ENCODE data around the gene HDAC9. TPM values are rescaled to one million over a fixed set of nuclear protein-coding genes. Genes with fewer than 3 reads are reported as not detected.

Gene HDAC9
- total RNA-seq, 1 experiment from 2014 or later: 7.7 TPM

DNA sequence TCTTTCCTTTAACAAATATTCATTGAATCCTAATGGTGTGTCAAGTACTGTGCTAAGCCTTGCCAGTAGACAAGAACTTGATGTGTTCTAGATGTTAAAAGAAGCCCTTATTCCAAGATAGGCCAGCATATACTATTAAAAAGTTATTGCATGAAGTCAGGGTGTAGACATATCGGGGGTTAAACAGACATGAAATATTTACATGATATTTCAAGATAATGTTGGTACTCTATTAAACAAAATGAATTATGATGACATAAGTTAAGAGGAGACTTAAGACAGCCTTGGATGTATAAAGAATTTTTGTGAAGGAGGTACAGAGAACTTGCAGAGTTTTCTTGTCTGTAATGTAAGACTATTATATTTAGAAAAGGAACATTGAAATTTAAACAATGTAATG lies 44.8 kb downstream of the HDAC9 start:
- H3K27me3 Mint-ChIP-seq (ENCODE audit: low read depth): no peaks in the 10 kb centered on the region

More for the DNA sequence above, 44.8 kb downstream of the HDAC9 start:
- no peaks in the 10 kb centered on the region for H4K20me1 ChIP-seq (ENCODE audit: control insufficient read depth, insufficient read depth, insufficient read length)
- no peaks in the 10 kb centered on the region for H3K23me2 ChIP-seq (ENCODE audit: insufficient read length, low read depth, low read length, poor library complexity, severe bottlenecking)
- no peak overlapping the region for H2BK120ac ChIP-seq (ENCODE audit: low read depth, low read length, poor library complexity, severe bottlenecking)
- H3K4me1 ChIP-seq (ENCODE audit: insufficient read depth, low read length): no peaks in the 10 kb centered on the region
- H3K9ac ChIP-seq (ENCODE audit: extremely low read depth, insufficient read length, low read length): no peak overlapping the region
- H4K91ac ChIP-seq (ENCODE audit: insufficient read length, low read depth, low read length): no peak overlapping the region
- peaks cover 9 to 11% of the 10 kb centered on the region in 2 experiments for H3K4me1 Mint-ChIP-seq
- no peaks in the 10 kb centered on the region for H3K9me3 ChIP-seq (ENCODE audit: control insufficient read depth, low read depth, low read length)
- no peak overlapping the region for H4K8ac ChIP-seq (replicated peaks; ENCODE audit: insufficient read length, low read depth, low read length)
- no peak overlapping the region for H3K27ac Mint-ChIP-seq
- no peak overlapping the region for H3K14ac ChIP-seq (ENCODE audit: insufficient read depth, low read length)
- H2AK5ac ChIP-seq (ENCODE audit: insufficient read length, low read length): no peak overlapping the region
- H3T11ph ChIP-seq (ENCODE audit: low read length): no peak overlapping the region
- no peaks in the 10 kb centered on the region for H3K9me3 Mint-ChIP-seq
- H2AFZ ChIP-seq (ENCODE audit: low read length): no peak overlapping the region
- H2BK12ac ChIP-seq (ENCODE audit: insufficient read length, low read depth, low read length): no peak overlapping the region
- H3K79me2 ChIP-seq (ENCODE audit: insufficient read depth, low read length): no peaks in the 10 kb centered on the region
- no peak for DNase-seq
- H3K4ac ChIP-seq (ENCODE audit: low read depth, low read length): no peak overlapping the region
- H3K18ac ChIP-seq (ENCODE audit: insufficient read length, low read depth, low read length): no peak overlapping the region
- no peak overlapping the region for H3K27ac ChIP-seq (ENCODE audit: insufficient read length, low read depth, low read length)
- no peaks in the 10 kb centered on the region for H3K27me3 ChIP-seq (ENCODE audit: insufficient read depth, low read length)
- H3K36me3 Mint-ChIP-seq (ENCODE audit: insufficient read depth in 1 of 3, low read depth in 3 of 3): no peaks in the 10 kb centered on the region
- no peak overlapping the region for H2BK20ac ChIP-seq (ENCODE audit: low read depth, low read length, poor library complexity, severe bottlenecking)
- TF ChIP-seq, protein P1, sequence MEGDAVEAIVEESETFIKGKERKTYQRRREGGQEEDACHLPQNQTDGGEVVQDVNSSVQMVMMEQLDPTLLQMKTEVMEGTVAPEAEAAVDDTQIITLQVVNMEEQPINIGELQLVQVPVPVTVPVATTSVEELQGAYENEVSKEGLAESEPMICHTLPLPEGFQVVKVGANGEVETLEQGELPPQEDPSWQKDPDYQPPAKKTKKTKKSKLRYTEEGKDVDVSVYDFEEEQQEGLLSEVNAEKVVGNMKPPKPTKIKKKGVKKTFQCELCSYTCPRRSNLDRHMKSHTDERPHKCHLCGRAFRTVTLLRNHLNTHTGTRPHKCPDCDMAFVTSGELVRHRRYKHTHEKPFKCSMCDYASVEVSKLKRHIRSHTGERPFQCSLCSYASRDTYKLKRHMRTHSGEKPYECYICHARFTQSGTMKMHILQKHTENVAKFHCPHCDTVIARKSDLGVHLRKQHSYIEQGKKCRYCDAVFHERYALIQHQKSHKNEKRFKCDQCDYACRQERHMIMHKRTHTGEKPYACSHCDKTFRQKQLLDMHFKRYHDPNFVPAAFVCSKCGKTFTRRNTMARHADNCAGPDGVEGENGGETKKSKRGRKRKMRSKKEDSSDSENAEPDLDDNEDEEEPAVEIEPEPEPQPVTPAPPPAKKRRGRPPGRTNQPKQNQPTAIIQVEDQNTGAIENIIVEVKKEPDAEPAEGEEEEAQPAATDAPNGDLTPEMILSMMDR (conservative IDR thresholded peaks at IDR 0.05): no peak
- H3K56ac ChIP-seq (ENCODE audit: insufficient read length, low read depth, low read length): no peak overlapping the region
- H3K23ac ChIP-seq (ENCODE audit: insufficient read length, low read depth, low read length): no peak overlapping the region
- H4K5ac ChIP-seq (ENCODE audit: insufficient read length, low read depth, low read length): no peak overlapping the region
- no peaks in the 10 kb centered on the region for H3K79me1 ChIP-seq (ENCODE audit: insufficient read depth, low read depth, low read length, poor library complexity, severe bottlenecking)
- no peak overlapping the region for H2BK5ac ChIP-seq (ENCODE audit: insufficient read length, low read length)
- WGBS (ENCODE audit: extremely low coverage, insufficient read length, low lambda C conversion rate): no CpG with 5 or more reads among the region's 1 CpG
- no peak overlapping the region for H3K4me3 Mint-ChIP-seq
- H3K4me2 ChIP-seq (ENCODE audit: insufficient read depth, insufficient read length, low read length): no peak overlapping the region
- H2BK15ac ChIP-seq (ENCODE audit: low read depth, low read length): no peak overlapping the region

Measured in H9 (cell line).